GM18951 (cell line): ENCODE measurements around the gene VASN.

Experiments
- POLR2A ChIP-seq: IDR thresholded peaks from 4 replicates; pipeline ENCODE4 v1.6.1; 2011; ENCODE audit warnings: mild to moderate bottlenecking; ENCODE audit not compliant: insufficient read length, insufficient read depth; ENCODE audit errors: extremely low read depth
- in situ Hi-C: fragments of 300-500 bp; cut with MboI; formaldehyde crosslinking; loops from one replicate; pipeline ENCODE4 v1.12.0; 2022; ENCODE audit warnings: low sequenced_read_pairs, mixed read lengths, inconsistent platforms; ENCODE audit not compliant: unreplicated experiment

The VASN gene

DNA sequence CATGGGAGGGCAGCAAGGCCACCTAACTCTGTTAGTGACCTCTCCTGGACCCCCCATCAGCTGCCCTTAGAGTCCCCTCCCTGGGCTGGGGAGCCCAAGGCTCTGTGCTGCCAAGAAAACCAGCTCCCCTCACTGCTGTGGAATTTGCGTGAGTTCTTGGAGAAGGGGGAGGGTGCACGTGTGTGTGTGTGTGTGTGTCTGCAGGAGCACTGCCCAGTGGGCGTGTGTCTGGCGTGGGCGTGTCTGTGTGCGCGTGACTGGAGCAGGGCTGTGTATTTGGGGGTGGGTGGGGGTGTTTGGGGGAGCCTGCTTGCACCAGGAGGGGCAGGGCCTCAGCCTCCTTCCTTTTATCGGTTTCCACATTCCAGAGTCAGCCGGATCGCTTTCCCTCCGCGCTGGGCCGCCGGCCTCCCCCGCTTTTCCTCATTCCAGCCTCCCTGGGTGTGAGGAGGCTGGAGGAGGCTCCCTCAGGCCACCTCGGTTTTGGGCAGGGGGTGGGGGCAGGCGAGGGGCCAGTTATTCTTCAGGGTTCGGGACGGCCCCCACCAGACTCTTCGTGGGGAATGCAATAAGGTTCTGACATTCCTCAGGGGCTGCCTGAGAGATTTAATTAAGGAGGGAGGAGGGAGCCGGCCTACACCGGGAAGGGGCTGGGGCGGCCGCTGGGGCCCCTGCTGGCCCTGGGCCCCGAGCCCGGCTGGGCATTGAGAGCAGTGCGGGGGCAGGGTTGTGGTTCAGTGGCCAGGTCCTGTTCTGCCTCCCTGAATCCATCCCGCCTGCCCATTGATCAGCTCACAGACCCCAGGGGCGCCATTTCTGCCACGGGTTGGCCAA, 2.5 kb downstream of the VASN start:
- in situ Hi-C loops = no loop called here
- TF ChIP-seq POLR2A = no peak

DNA sequence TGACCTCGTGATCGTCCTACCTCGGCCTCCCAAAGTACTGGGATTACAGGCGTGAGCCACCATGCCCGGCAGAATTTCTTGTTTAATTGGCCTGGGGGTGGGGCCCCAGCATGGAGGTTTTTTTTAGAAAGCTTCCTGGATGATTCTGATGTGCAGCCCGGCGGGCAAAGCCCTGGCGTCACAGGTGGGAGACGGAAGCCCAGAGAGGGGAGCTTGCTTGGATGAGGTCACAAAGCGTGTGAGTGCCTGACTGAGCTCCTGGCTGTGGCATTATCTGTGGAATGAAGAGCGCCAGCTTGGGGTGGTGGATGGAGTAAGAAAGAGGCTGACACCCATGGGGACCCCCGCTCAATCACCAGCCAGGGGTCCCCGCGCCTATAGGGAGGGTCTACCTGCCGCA, 4.1 kb downstream of the VASN start:
- in situ Hi-C loops = no loop called here
- no peak for TF ChIP-seq POLR2A

DNA sequence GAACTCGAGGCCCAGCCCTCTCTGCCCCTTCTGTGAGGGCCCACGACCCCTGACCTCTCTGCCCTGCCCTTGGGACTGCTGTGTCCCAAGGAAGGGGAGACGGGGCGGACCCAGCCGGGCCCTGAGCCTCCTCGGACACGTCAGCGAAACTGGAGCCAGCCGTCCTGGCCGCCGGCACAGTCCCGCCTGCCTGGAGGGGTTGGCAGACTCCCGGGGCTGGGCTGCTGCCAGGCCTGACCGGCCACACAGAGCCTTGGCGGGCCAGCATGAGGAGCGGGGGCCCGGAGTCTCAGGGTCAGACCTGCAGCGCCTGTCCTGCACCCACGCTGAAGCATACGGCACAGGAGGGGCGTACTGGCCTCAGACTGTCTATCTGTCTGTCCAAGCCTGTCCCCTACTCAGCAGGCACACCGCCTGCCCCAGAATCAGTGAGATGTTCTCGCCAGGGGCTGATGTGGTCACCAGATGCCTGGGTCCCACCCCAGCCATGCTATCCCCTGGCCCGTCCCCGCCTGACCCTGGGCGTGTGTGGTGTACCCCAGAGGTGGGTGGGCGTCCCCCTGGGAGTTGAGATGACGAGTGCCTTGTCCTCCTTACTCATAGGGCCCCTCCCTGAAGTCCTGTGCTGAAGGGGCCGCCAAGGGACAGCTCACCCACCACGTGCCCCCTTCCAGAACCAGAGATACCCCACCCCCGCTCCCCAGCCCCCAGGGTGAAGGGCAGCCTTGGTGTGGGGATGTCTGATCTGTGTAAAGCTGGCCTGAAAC, 4.7 kb downstream of the VASN start:
- TF ChIP-seq POLR2A = no peak

DNA sequence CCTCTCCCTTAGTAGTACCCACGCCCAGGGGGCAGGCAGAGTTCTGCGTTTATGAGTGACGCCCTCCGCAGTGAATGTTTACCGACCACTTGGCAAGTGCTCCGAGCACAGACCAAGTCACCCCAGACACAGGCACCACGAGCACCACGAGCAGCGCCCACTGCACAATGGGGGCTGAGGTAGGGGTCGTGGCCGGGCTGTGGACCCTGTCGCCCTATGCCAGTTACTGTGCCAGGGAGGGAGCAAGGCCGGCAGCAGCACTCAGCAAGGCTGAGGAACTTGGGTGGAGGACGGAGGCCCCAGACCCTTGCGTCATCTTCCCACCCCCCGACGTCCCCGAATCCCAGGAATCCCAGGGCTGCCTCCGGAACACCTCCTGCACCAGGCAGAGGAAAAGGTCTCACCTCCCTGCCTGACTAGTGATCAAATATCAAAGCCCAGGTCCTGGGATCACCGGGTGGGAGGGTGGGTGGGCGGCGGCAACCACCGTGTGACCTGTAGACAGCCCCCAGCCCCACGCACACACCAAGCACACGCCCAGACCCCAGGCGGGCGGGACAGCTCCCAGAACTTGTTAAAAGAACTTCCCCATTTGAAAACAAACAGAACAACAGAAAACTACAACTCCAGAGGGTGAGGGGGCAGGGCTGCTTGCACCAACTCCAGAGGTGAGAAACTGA, 5.4 kb downstream of the VASN start:
- in situ Hi-C loops = no loop called here
- TF ChIP-seq POLR2A = no peak

More for the DNA sequence above, 4.7 kb downstream of the VASN start:
- in situ Hi-C loops = no loop called here

DNA sequence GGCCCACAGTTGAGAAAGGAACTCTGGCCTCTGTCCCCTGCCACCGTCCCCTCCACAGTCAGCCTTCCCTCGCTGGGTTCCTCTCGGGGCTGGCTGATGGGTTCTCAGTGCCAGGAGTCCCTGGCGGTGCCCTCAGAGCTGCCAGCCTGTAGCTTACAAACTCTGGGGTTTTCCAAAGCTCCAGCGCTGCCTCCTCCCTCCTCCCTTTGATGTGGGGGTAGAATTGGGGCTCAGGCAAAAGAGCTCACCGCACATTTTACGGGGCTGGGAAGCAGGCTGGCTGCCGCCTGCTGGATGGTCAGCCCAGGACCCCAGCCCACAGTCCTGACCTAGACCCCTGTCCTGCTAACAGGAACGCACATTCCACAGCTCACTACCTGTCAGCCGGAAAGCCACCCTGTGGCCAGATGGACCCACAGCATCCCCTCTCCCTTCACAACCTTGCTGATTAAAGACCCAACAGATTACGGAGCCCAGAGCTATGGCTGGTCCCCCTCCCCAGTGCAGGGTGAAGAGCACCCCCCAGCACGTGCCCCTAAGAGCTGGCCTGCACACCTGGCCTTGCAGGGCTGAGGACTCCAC, 6.0 kb downstream of the VASN start:
- TF ChIP-seq POLR2A = no peak
- in situ Hi-C loops = no loop called here

DNA sequence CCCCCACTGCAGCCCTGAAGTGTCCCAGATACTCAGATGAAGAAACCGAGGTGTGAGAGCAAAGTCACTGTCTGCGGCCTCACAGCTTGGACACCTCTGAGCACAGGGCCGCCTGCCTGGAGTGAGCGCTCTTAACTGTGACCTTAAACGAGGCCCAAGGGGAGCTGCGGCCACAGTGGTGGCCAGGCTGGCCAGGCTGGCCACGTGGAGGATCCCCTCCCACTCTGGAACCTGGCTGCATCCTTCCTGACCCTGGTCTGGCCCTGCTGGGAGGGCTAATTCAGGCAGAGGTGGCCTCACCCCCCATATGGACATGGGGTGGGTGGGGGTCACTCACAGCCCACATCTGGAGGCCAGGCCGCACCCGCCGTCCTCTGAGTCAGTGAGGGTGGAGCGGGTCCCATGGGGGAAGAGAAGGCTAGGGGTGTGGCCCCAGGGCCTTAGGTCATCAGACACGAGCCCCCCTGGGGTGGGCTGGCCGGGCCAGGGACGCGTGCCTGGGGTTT, 6.6 kb downstream of the VASN start:
- in situ Hi-C loops = no loop called here
- TF ChIP-seq POLR2A = no peak

DNA sequence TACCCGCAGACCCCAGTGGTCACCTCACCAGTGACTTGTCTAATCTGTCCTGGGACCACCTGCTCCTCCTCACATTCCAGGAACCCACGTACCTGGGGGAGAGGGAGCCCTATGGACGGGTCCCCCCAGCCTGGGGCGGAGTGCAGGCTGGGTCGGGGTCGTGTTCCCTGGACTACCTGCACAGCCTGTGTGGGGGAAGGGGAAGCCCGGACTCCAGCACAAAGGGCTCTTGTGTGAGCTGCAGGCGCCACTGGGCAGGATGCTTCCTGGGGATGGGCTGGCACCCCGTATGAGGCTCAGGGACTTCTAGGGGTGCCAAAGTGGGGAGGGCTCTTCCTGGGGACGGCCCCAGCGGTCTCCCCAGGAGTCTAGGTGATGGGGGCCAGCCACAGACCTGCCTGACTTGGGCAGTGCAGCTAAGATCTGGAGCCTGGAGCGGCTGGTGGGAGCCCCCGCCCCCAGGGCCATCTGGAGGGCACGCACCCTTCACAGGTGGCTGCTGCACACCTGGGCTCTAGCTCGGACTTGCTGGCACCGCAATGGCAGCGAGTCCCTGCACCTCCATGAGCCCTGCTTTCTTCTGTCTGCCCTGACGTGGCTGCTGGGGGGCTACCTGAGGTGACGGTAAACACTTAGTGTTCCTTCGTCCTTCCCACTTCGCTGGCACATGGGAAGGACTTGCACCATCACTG, 7.5 kb downstream of the VASN start:
- in situ Hi-C loops = no loop called here
- TF ChIP-seq POLR2A = no peak

DNA sequence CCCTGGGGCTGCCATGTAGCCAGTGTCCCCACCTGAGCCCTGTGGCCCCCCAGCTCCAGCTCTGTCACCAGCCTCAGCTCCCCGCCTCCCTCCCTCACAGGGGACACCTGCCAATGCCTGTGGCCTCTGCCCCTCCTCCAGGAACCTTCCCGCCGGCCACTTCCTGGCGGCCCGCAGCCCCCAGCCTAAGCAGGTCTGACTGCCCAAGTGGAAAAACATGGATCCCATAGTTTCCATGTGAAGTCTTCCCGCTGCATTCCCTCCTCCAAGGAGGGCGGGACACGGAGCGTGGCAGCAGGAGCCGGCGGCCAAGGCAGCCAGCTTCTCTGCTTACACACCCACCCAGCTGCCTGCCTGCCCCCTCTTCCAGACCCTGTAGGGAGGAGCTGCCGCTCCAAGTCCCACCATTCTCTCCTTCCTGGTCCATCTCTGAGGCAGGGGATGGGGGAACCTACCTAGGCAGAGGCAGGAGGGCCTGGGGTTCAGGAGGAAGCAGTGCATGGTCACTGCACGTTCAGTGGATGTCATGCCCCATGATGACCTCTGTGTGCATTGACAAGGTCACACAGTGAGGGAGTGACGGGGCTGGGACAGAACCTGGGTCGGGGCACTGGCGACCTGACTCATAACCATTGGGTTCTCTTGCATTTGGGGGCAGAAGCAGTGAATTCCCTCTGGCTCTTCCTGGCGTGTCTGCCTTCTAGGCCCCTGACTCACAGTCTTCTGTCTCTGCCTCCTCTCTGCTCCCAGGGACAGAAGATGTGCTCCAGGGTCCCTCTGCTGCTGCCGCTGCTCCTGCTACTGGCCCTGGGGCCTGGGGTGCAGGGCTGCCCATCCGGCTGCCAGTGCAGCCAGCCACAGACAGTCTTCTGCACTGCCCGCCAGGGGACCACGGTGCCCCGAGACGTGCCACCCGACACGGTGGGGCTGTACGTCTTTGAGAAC, 8.7 kb downstream of the VASN start:
- in situ Hi-C loops = no loop called here
- no peak for TF ChIP-seq POLR2A

DNA sequence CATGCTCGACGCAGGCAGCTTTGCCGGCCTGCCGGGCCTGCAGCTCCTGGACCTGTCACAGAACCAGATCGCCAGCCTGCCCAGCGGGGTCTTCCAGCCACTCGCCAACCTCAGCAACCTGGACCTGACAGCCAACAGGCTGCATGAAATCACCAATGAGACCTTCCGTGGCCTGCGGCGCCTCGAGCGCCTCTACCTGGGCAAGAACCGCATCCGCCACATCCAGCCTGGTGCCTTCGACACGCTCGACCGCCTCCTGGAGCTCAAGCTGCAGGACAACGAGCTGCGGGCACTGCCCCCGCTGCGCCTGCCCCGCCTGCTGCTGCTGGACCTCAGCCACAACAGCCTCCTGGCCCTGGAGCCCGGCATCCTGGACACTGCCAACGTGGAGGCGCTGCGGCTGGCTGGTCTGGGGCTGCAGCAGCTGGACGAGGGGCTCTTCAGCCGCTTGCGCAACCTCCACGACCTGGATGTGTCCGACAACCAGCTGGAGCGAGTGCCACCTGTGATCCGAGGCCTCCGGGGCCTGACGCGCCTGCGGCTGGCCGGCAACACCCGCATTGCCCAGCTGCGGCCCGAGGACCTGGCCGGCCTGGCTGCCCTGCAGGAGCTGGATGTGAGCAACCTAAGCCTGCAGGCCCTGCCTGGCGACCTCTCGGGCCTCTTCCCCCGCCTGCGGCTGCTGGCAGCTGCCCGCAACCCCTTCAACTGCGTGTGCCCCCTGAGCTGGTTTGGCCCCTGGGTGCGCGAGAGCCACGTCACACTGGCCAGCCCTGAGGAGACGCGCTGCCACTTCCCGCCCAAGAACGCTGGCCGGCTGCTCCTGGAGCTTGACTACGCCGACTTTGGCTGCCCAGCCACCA, 9.7 kb downstream of the VASN start:
- in situ Hi-C loops = no loop called here
- no peak for TF ChIP-seq POLR2A

DNA sequence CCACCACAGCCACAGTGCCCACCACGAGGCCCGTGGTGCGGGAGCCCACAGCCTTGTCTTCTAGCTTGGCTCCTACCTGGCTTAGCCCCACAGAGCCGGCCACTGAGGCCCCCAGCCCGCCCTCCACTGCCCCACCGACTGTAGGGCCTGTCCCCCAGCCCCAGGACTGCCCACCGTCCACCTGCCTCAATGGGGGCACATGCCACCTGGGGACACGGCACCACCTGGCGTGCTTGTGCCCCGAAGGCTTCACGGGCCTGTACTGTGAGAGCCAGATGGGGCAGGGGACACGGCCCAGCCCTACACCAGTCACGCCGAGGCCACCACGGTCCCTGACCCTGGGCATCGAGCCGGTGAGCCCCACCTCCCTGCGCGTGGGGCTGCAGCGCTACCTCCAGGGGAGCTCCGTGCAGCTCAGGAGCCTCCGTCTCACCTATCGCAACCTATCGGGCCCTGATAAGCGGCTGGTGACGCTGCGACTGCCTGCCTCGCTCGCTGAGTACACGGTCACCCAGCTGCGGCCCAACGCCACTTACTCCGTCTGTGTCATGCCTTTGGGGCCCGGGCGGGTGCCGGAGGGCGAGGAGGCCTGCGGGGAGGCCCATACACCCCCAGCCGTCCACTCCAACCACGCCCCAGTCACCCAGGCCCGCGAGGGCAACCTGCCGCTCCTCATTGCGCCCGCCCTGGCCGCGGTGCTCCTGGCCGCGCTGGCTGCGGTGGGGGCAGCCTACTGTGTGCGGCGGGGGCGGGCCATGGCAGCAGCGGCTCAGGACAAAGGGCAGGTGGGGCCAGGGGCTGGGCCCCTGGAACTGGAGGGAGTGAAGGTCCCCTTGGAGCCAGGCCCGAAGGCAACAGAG, 10.5 kb downstream of the VASN start:
- TF ChIP-seq POLR2A = no peak
- in situ Hi-C loops = no loop called here
